Karpas-422 (cell line): Measurements from ENCODE around the gene CUL7. TPM values are rescaled to one million over a fixed set of nuclear protein-coding genes. Genes with fewer than 3 reads are reported as not detected.
"Not testable (repeated sequence)": the region's sequence is repeated elsewhere in the genome, so short reads cannot be mapped to it uniquely, and the experiment has no call there.

Experiments
- DNase-seq: peaks from one replicate; pipeline ENCODE4 v3.0.0-alpha.2; 2015
- H2AFZ ChIP-seq: fragments of 200-600 bp; sonication (generic); 2 replicates; pipeline ENCODE4 v1.6.1; 2014; ENCODE audit warnings: antibody characterized with exemption, low read length, mixed read lengths
- H3K27ac ChIP-seq: fragments of 200-600 bp; sonication (generic); 2 replicates; pipeline ENCODE4 v1.5.1; 2014; ENCODE audit warnings: mild to moderate bottlenecking, low read length, moderate library complexity
- H3K27me3 ChIP-seq: fragments of 200-600 bp; sonication (generic); 2 replicates; pipeline ENCODE4 v1.6.1; 2014; ENCODE audit warnings: low read length, mixed read lengths
- H3K36me3 ChIP-seq: fragments of 200-600 bp; sonication (generic); 2 replicates; pipeline ENCODE4 v1.6.1; 2014; ENCODE audit warnings: low read length, mixed read lengths; ENCODE audit not compliant: insufficient read depth
- H3K4me1 ChIP-seq: fragments of 200-600 bp; sonication (generic); 2 replicates; pipeline ENCODE4 v1.6.1; 2014; ENCODE audit warnings: mild to moderate bottlenecking, low read length, mixed read lengths
- H3K4me2 ChIP-seq: fragments of 200-600 bp; sonication (generic); 2 replicates; pipeline ENCODE4 v1.6.1; 2014; ENCODE audit warnings: low read length, low read depth, mild to moderate bottlenecking; ENCODE audit not compliant: poor library complexity, severe bottlenecking
- H3K4me3 ChIP-seq: fragments of 200-600 bp; sonication (generic); 2 replicates; pipeline ENCODE4 v1.5.1; 2014; ENCODE audit warnings: mild to moderate bottlenecking, antibody characterized with exemption, low read length, mixed read lengths
- H3K79me2 ChIP-seq: fragments of 200-600 bp; sonication (generic); 2 replicates; pipeline ENCODE4 v1.6.1; 2014; ENCODE audit warnings: mild to moderate bottlenecking, low read length, mixed read lengths
- H3K9ac ChIP-seq: fragments of 200-600 bp; sonication (generic); 2 replicates; pipeline ENCODE4 v1.6.0; 2014; ENCODE audit warnings: low read length
- H3K9me2 ChIP-seq: fragments of 200-600 bp; sonication (generic), shearing (Covaris generic); replicated peaks from 2 replicates; pipeline ENCODE4 v1.6.0; 2014; ENCODE audit warnings: mild to moderate bottlenecking, low read length, moderate library complexity; ENCODE audit not compliant: insufficient read depth
- H3K9me3 ChIP-seq: fragments of 300-700, 200-600 bp; sonication (generic); 2 replicates; pipeline ENCODE4 v1.6.1; 2014; ENCODE audit warnings: low read length, mixed read lengths
- H4K20me1 ChIP-seq: fragments of 200-600 bp; sonication (generic); 2 replicates; pipeline ENCODE4 v1.6.1; 2014; ENCODE audit warnings: mild to moderate bottlenecking, antibody characterized with exemption, low read length, low read depth; ENCODE audit not compliant: insufficient read depth
- total RNA-seq: library from RNA; depleted of rRNA; stranded (reverse); fragments of >200 nt; shearing (Covaris generic); gene quantifications from 2 replicates; pipeline ENCODE4 v1.2.3, GENCODE V29; 2014; ENCODE audit warnings: low replicate concordance

The CUL7 gene
- total RNA-seq, 1 experiment from 2014 or later, result 20.2 TPM

DNA sequence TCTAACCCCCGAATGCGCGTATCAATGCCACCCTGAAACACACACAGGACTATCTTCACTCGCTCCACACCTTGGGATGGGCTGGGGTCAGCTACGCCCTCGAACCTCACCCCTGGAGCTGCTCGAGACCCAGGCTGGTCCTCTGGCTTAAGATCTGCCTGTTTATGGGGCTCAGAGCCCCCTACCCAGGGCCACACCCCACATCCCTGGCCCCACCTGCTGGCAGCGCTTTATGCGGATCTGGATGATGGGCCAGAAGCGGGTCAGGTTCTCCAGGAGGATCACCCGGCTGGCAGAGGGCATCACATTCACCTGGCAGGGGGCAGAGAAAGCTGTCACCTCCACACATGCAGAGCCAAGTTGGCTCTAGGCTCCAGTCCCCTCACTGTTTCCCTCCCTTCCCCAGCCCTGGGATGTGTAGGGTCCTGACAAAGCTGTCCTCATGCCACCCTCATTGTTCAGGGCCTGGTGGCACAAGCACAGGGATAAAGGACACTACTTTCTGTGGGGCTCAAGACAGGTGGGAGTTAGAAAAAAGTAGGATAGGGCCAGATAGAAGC lies 8.2 kb downstream of the CUL7 start:
- Histone ChIP-seq H3K9me2 (no peaks in the 10 kb centered on the region), H3K4me3 (no peak overlapping the region), H3K4me2 (no peak overlapping the region), H3K9ac (no peak overlapping the region), H2AFZ (no peak overlapping the region), H4K20me1 (no peaks in the 10 kb centered on the region), H3K27ac (no peak overlapping the region), H3K4me1 (no peaks in the 10 kb centered on the region), H3K36me3 (peaks cover 12% of the 10 kb centered on the region; the same call in 1 of the 2 replicates), H3K79me2 (no peaks in the 10 kb centered on the region), H3K9me3 (no peaks in the 10 kb centered on the region), H3K27me3 (no peaks in the 10 kb centered on the region)
- DNase-seq, result no peak

DNA sequence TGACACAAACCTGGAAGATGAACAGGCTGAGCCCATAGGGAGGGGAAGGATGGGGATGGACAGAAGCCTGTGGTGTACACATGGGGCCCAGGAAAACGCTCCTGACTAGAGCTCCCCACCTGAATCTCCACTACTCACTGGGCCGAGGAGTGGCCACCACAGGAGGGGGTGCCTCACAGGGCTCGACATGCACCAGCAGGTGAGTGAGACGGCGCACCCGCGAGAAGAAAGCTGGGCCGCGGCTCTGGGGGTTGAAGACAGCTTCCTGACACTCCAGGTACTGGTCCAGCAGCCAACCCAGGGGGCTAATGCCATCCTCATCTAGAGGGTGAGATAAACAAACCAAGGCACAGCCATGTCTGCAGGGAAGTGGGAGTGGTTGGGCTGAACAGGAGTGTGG lies 10.3 kb downstream of the CUL7 start:
- Histone ChIP-seq H3K27me3 (no peaks in the 10 kb centered on the region), H4K20me1 (no peaks in the 10 kb centered on the region), H3K9me3 (no peaks in the 10 kb centered on the region), H3K4me3 (no peak overlapping the region), H3K9ac (no peak overlapping the region), H3K79me2 (no peaks in the 10 kb centered on the region), H2AFZ (no peak overlapping the region), H3K36me3 (peaks cover 7% of the 10 kb centered on the region; the same call in 1 of the 2 replicates), H3K27ac (no peak overlapping the region), H3K4me1 (no peaks in the 10 kb centered on the region), H3K4me2 (no peak overlapping the region), H3K9me2 (no peaks in the 10 kb centered on the region)
- DNase-seq, result peak; percentile 35

DNA sequence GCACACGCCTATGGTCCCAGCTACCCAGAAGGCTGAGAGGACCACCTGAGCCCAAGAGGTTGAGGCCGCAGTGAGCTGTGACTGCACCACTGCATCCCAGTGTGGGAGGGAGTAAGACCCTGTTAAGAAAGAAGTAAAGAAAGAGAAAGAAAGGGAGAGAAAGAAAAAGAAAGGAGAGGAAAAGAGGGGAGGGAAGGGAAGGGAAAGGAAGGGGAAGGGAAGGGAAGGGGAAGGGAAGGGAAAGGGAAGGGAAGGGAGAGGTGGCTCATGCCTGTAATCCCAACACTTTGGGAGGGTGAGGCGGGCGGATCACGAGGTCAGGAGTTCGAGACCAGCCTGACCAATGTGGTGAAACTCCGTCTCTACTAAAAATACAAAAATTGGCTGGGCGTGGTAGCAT lies 12.2 kb downstream of the CUL7 start:
- H3K27me3 ChIP-seq, H3K27ac ChIP-seq, H3K4me3 ChIP-seq, H3K79me2 ChIP-seq, H3K9me2 ChIP-seq, H3K9ac ChIP-seq, H3K36me3 ChIP-seq, H4K20me1 ChIP-seq, H3K9me3 ChIP-seq, H3K4me2 ChIP-seq, H3K4me1 ChIP-seq, DNase-seq, H2AFZ ChIP-seq: not testable (repeated sequence)

DNA sequence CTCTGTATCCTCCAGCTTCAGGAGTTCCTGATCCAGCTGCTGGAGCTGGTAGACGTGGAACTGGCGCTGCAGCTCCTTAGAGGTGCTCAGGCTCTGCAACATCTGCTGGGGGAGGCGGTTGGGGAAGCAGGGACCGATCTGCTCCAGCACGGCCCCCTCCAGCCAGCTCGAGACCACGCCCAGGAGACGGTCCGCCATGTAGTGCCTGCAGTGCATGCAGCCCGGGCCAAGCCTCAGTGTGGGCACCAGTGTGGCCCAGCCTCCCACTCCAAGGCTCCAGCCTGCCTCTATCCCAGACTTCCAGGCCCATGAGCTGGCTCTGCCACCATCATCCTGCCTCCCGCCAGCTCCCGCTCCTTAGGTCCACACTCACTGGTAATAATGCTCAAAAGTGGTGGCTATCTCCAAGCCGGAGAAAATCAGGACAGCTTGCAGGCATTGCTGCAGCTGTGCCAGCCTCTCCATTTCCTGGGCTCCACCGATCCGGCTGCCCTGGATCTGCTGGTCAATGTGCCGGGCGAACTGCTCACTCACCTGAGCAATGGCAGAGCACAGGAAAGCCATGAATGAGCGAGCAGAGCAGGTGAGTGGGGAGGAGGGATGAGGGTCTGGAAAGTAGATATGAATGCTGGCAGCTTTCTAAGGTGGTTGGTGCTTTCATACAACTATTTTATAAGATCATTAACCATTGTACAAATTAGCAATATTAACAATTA lies 13.0 kb downstream of the CUL7 start:
- Histone ChIP-seq H3K4me2 (no peak overlapping the region), H3K9me2 (no peaks in the 10 kb centered on the region), H3K27ac (no peak overlapping the region), H3K4me3 (no peak overlapping the region), H3K4me1 (no peaks in the 10 kb centered on the region), H3K79me2 (no peaks in the 10 kb centered on the region), H3K9me3 (no peaks in the 10 kb centered on the region), H3K36me3 (0 out of 2 replicates have a peak, but pooled peaks cover 4% of the 10 kb centered on the region), H3K27me3 (no peaks in the 10 kb centered on the region), H2AFZ (no peak overlapping the region), H3K9ac (no peak overlapping the region), H4K20me1 (no peaks in the 10 kb centered on the region)
- DNase-seq, result no peak

DNA sequence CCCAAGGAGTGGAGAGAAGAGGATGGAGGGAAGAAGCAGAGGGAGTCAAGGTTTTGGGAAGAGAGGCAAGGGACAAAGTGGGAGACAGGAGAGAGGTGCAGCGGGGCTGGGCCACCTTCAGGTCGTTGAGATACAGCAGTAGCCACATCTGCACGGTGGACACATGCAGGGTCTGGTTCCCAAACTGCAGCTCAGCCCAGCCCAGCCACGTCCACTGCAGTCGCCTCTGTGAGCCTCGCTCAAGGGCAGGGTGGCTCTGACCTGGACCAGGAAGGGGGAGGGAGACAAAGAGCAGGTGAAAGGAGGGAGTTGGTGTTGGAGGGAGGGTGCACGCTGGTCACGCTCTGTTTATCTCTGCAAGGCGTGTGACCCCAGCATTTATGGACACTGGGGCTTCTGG lies 14.9 kb downstream of the CUL7 start:
- H3K9ac ChIP-seq, result no peak overlapping the region
- H3K4me1 ChIP-seq, result no peaks in the 10 kb centered on the region
- no peak for DNase-seq
- no peak overlapping the region for H3K4me2 ChIP-seq
- H3K27me3 ChIP-seq, result no peaks in the 10 kb centered on the region
- H3K9me2 ChIP-seq, result no peaks in the 10 kb centered on the region
- H3K27ac ChIP-seq, result no peak overlapping the region
- H3K36me3 ChIP-seq, result peaks cover 8% of the 10 kb centered on the region; the same call in 1 of the 2 replicates
- no peaks in the 10 kb centered on the region for H3K9me3 ChIP-seq
- H3K4me3 ChIP-seq, result no peak overlapping the region
- no peaks in the 10 kb centered on the region for H3K79me2 ChIP-seq
- H4K20me1 ChIP-seq, result no peaks in the 10 kb centered on the region
- no peak overlapping the region for H2AFZ ChIP-seq

DNA sequence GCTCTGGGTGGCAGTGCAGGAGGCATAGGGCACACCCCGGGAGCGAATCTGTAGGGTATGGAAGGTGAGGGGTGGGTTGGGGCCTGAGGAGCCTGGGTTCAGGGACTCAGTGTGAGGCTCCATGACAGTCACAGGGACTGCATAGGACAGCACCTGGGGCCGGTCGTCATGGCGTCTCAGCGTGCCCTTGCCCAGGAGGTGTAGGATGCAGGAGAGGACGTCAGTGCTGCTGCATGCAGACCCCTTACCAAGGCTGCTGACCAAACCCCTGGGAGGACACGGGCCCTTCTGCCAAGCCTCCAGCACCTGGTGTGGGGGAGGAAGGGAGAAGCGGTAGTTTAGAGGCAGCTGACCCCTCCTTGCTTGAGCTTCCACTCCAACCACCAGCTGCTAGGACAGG lies 15.9 kb downstream of the CUL7 start:
- H3K4me1 ChIP-seq, result no peaks in the 10 kb centered on the region
- H3K36me3 ChIP-seq, result peaks cover 8% of the 10 kb centered on the region; the same call in 1 of the 2 replicates
- H3K9ac ChIP-seq, result no peak overlapping the region
- no peaks in the 10 kb centered on the region for H4K20me1 ChIP-seq
- H3K9me2 ChIP-seq, result no peaks in the 10 kb centered on the region
- no peaks in the 10 kb centered on the region for H3K79me2 ChIP-seq
- H3K27ac ChIP-seq, result no peak overlapping the region
- no peak overlapping the region for H2AFZ ChIP-seq
- H3K4me2 ChIP-seq, result no peak overlapping the region
- no peak for DNase-seq
- no peaks in the 10 kb centered on the region for H3K27me3 ChIP-seq
- H3K9me3 ChIP-seq, result no peaks in the 10 kb centered on the region
- H3K4me3 ChIP-seq, result no peak overlapping the region

DNA sequence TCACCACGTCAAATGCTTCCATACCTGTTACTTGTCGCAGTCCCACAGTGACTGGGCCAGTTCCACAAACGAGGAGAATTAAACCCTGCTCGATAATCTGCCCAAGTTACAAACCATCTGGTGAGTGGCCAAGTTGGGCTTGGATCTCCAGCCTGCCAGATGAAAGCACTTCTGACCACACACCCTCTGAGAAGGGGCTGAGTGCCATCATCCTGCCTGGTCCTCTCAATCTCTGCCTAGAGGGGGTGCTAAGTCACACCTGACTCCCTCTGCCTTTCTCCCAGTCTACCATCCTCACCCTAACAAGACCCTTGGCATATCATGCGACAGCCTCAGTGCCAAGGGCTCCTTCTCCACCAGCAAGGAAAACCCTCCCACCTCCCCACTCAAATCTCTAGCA lies 16.5 kb downstream of the CUL7 start:
- Histone ChIP-seq H3K9me2 (no peaks in the 10 kb centered on the region), H3K36me3 (peaks cover 8% of the 10 kb centered on the region; the same call in 1 of the 2 replicates), H2AFZ (no peak overlapping the region), H3K4me3 (no peak overlapping the region), H3K27me3 (no peaks in the 10 kb centered on the region), H4K20me1 (no peaks in the 10 kb centered on the region), H3K4me1 (no peaks in the 10 kb centered on the region), H3K9ac (no peak overlapping the region), H3K79me2 (no peaks in the 10 kb centered on the region), H3K27ac (no peak overlapping the region), H3K9me3 (no peaks in the 10 kb centered on the region), H3K4me2 (no peak overlapping the region)
- no peak for DNase-seq

DNA sequence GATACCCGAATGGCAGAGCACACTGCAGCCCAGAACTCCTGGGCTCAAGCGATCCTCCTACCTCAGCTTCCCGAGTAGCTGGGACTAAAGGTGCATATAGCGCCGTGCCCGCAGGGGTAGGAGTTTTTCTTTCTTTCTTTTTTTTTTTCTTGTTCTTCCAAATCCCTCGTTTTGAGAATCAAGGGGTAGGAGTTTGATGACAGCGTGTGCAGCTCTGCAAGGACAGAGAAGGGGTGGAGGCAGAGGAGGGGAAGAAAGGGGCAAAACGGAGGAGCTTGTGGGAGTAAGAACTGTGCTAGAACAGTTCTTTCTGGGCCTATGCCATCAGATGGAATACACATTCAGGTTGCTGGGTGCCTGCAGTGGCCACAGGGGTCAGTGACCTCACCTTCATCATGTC lies 16.9 kb downstream of the CUL7 start:
- no peaks in the 10 kb centered on the region for H4K20me1 ChIP-seq
- no peaks in the 10 kb centered on the region for H3K79me2 ChIP-seq
- DNase-seq, result no peak
- H3K27ac ChIP-seq, result no peak overlapping the region
- no peaks in the 10 kb centered on the region for H3K4me1 ChIP-seq
- no peak overlapping the region for H3K9ac ChIP-seq
- no peak overlapping the region for H3K4me2 ChIP-seq
- H3K36me3 ChIP-seq, result peaks cover 8% of the 10 kb centered on the region; the same call in 1 of the 2 replicates
- H2AFZ ChIP-seq, result no peak overlapping the region
- no peaks in the 10 kb centered on the region for H3K27me3 ChIP-seq
- H3K4me3 ChIP-seq, result no peak overlapping the region
- no peaks in the 10 kb centered on the region for H3K9me3 ChIP-seq
- H3K9me2 ChIP-seq, result no peaks in the 10 kb centered on the region
